Measurements from ENCODE around the gene RELCH.

The RELCH gene

DNA sequence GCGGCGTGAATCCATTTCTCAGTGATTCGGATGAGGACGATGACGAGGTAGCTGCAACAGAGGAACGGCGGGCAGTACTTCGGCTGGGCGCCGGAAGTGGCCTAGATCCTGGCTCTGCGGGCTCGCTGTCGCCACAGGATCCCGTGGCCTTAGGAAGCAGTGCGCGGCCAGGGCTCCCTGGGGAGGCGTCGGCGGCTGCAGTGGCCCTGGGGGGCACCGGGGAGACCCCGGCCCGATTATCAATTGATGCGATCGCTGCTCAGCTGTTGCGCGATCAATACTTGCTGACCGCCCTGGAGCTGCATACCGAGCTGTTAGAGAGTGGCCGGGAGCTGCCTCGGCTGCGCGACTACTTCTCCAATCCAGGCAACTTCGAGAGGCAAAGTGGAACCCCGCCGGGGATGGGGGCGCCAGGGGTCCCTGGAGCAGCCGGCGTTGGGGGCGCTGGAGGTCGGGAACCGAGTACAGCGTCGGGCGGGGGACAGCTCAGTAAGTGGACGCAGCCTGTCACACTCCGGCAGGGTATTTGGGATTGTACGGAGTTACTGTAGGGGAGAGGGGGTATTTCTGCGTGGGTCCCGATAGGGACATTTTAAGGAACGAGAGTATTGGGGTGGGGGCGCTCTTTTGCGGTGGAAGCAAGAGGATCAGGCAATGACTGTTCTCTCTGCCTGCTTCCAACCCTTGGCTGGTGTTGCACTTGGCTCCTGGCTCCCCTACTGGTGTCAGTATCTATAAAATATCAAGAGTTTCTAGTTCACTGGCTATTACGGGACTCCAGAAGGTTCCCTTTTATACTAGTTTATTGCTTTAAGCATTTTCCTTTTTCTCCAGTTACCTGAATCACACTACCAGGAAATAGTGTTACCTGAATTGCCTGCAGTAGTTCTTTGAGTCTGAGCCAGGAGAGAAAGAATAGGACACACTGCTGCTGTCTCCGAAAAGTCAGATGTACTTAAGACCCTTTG is 772 bp downstream of the RELCH start:
- no peak for DNase-seq

GRCh38 chr18:62189208-62189607 is 2.2 kb downstream of the RELCH start:
- DNase-seq: no peak

GRCh38 chr18:62196079-62196478 is 9.0 kb downstream of the RELCH start:
- DNase-seq: no peak

GRCh38 chr18:62196980-62197379 is 9.9 kb downstream of the RELCH start:
- no peak for DNase-seq

DNA sequence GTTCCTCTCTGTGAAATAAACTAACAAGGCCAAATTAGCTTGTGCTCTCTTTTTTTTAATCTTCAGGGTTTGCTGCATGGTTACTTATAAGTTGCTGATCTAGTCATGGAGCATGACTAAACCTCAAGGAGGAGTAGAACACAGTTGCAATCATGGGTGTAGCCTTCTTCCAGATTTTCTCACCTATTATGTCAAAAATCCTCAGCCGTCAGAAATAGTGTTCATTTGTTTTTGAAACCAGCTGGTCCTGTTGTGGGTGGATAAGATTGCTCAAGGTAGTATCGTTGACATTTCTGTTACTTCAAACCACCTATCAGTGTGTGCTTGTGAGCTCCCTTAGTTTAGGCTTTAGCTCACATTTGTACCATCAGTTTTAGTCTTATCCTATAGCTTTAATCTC is 11.2 kb downstream of the RELCH start:
- DNase-seq: no peak

DNA sequence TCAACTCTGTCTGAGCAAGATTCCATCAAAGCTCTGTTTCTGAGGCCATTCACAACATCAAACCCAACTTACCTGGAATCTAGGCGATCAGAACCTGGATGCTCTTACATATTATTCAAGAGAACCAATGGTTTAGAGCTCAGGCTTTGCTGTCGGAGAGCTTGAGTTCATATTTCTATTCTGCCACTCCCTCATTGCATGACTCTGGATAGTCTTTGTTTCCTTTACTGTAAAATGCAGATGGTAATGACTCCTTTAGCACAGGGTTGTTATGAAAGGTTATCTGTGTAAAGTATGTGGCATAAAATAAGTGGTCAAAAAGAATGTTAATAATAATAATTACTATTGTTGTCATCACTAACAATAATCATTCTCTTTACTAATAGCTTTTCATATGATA is 12.6 kb downstream of the RELCH start:
- no peak for DNase-seq

- DNase-seq: no peak
Measured at GRCh38 chr18:62200121-62200914, 13.3 kb downstream of the RELCH start.

DNA sequence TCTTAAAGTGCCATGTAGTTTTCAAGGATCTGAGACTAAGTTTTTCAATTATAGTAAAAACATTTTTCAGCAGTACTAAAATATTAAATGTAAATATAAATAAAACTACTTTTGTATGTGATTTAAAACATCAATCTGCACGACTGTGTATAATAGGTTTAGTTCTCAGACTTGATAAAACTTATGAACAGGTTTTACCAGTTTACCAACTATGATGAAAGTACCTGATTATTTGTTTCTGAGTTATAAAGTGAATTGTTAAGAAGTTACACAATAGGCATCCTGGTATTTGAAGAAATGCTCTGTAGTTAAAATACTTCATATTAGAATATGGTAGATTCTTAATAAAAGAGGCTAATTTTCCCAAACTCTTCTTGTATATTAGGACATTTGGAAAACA is 14.8 kb downstream of the RELCH start:
- no peak for DNase-seq

GRCh38 chr18:62205824-62206223 is 18.8 kb downstream of the RELCH start:
- DNase-seq: no peak

DNA sequence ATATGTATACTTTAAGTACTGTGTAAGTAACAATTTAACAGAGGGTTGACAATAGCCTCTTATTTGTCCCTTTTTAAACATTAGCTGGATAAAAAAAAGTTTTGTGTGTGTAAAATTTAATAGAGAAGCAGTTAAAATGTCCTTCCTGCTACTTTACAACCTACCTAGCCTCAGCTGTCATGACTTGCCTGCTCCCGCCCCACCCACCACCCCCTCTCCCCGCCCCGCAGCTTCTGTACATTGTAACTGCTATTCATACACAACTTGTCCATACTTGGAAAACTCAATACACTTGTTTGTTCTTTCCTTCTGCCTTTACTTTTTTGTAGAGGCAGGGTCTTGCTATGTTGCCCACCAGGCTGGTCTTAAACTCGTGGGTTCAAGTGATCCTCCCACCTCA is 19.5 kb downstream of the RELCH start:
- DNase-seq: no peak

DNA sequence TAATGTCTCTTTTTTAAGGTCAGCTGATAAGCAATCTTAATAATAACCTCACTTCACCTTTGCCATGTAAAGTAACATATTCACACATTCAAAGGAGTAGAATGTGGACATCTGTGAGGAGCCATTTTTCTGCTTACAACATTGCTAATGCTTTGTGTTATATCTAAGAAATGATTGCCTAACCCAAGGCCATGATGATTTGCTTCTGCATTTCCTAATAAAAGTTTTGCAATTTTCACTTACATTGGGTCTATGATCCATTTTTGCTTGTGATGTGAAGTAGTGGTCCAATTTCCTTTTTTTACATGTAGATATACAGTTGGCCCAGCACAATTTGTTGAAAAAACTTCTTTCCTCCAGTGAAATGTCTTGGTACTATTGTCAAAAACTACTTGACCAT is 22.0 kb downstream of the RELCH start:
- DNase-seq: no peak

GRCh38 chr18:62210138-62210537 is 23.1 kb downstream of the RELCH start:
- no peak for DNase-seq

DNA sequence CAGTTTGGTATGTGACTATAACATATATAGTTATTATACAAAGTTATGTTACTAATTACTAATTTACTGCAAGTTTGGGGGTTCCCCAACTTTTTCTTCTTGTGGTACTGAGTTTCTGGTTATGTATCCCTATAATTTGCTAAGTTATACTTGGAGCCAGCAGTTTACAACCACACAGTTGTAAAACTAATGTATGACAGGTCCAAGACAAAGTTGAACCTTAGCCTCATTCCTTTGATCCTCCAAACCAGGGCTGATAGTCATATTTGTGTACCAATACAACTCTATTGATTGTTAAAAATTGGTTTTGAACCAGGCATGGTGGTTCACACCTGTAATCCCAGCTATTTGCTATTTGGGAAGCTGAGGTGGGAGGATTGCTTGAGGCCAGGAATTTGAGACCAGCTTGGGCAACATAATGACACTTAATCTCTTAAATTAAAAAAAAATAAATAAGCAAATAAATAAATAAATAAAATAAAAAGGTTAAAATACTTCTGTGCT is 24.3 kb downstream of the RELCH start:
- DNase-seq: no peak

- no peak for DNase-seq
Measured at GRCh38 chr18:62214790-62215189, 27.7 kb downstream of the RELCH start.

DNA sequence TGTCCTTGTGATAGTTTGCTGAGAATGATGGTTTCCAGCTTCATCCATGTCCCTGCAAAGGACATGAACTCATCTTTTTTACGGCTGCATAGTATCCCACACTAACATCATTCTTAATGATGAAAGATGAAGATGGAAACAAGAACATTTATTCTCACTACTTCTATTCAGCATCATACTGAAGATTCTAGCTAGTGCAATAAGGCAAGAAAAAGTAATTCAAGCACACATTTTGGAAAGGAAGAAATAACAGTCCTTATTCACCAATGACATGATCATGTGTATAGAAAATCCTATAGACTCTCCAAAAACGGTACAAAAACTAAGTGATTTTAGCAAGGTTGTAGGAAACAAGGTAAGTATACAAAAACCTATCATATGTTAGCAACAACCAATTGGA is 37.2 kb downstream of the RELCH start:
- no peak for DNase-seq

- no peak for DNase-seq
Measured at GRCh38 chr18:62226047-62226446, 39.0 kb downstream of the RELCH start.

- no peak for DNase-seq
Measured at GRCh38 chr18:62236252-62236651, 49.2 kb downstream of the RELCH start.

DNA sequence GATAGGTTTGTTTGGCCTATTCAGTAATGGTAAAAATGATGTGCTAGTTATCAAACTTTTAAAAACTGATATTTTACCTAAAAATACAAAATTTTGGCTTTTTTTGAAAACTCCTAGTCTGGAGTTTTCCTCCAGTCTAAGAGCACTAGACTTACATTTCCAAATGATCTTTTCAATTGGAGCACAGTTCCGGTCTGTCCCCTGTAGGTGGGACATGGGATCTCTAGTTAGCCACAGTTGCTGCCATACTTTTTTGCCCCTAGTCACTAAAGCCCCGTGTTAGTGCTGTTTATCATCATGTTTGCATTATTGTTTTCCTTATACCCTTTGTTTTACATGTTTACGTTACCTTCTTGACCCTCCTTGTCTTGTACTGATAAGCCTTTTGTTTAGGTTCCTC is 52.4 kb downstream of the RELCH start:
- DNase-seq: no peak

GRCh38 chr18:62242955-62243354 is 55.9 kb downstream of the RELCH start:
- DNase-seq: no peak

DNA sequence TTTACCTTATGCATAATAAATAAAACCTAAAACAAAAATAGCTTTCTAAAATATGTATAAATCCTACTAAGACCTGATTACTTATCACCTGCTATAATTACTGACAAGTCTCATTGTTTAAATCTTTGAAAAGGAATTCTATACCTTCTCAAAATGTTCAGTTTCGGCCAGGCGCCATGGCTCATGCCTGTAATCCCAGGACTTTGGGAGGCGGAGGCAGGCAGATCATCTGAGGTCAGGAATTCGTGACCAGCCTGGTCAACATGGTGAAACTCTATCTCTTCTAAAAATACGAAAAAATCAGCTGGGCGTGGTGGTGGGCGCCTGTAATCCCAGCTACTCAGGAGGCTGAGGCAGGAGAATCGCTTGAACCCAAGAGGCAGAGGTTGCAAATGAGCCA is 58.1 kb downstream of the RELCH start:
- DNase-seq: no peak

DNA sequence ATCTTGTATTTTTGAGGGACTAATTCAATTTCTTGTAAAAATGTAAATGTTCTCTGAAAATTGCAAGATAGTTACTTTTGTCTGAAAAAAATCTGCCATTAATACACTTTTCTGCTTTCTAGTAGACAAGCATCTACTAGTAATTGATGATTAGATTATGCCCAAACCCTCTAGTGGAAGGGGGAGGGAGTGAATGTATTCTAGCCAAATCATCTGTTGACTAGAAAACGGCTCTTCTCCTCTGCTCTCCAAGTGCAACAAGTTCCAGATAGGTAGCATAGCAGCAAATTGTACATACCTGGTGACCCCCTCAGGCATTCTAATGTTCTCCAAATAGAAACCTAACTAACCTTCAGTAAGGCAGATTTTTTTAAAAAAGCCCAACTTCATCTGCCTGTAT is 58.6 kb downstream of the RELCH start:
- DNase-seq: no peak

DNA sequence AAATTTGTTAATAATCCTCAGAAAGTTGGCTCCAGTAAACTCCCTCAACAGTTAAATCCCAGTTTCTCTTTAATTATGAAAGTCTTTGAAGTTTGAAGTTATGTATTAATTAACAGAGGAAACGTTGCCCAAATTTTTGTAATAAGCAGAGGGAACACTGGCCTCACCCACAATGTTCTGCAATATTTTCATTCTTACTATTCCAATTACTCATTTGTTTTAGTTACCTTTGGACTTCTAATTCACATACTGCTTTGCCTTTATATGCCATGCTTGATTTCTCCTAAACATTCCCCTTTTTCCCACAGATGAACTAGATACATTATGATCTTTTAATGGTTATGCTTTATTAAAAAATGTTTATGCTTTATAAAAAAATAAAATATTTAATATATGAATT is 61.3 kb downstream of the RELCH start:
- DNase-seq: no peak

DNA sequence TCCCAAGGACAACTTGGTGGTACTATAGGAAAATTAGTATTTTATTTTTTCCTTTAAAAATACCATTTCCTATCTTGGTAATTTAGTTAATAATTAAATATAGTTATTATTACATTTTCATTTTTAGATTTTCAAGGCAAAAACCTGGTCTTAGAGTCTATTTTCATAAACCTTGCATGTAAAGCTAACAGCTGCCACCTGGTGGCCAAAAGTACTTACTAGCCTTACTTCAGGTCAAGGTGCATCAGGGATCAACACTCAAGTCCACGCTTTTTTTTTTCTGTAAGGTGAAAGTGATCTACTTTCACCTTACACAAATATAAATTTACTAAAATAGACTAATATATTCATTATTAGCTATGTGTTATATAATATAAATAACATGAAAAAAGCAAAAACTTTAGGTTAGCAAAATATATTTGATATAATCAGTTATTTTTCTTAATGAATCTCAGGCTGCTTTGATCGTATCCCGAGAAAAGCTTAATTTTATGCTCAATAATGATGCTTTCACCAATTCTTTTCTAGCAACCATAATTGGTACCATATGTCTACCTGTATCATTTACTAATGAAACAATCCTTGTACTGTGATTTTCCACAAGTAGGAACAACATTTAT is 62.5 kb downstream of the RELCH start:
- peak; percentile 31 for DNase-seq
